H9 (cell line): Measurements from ENCODE around the gene DPH2. TPM values are rescaled to one million over a fixed set of nuclear protein-coding genes. Genes with fewer than 3 reads are reported as not detected.

Source experiments
- DNase-seq: peaks from one replicate; pipeline ENCODE4 v3.0.0-alpha.2; 2017
- H2AFZ ChIP-seq: one replicate; pipeline ENCODE4 v1.6.1; 2013; ENCODE audit warnings: mild to moderate bottlenecking, low read length, control low read depth, moderate library complexity
- H2AK5ac ChIP-seq: 2 replicates; pipeline ENCODE4 v1.6.1; 2013; ENCODE audit warnings: low read length, control low read depth, mixed read lengths; ENCODE audit not compliant: insufficient read length
- H2BK120ac ChIP-seq: one replicate; pipeline ENCODE4 v1.6.1; 2013; ENCODE audit warnings: low read depth, mild to moderate bottlenecking, low read length, control low read depth, inconsistent platforms; ENCODE audit not compliant: poor library complexity, severe bottlenecking
- H2BK12ac ChIP-seq: 2 replicates; pipeline ENCODE4 v1.6.1; 2013; ENCODE audit warnings: low read length, control low read depth, mixed read lengths, low read depth; ENCODE audit not compliant: insufficient read length
- H2BK15ac ChIP-seq: 2 replicates; pipeline ENCODE4 v1.6.1; 2013; ENCODE audit warnings: low read depth, low read length, control low read depth
- H2BK20ac ChIP-seq: one replicate; pipeline ENCODE4 v1.6.1; 2013; ENCODE audit warnings: low read depth, mild to moderate bottlenecking, low read length, control low read depth, inconsistent platforms; ENCODE audit not compliant: poor library complexity, severe bottlenecking
- H2BK5ac ChIP-seq: 2 replicates; pipeline ENCODE4 v1.6.1; 2013; ENCODE audit warnings: low read length, control low read depth, mixed read lengths; ENCODE audit not compliant: insufficient read length
- H3K14ac ChIP-seq: 2 replicates; pipeline ENCODE4 v1.6.1; 2013; ENCODE audit warnings: low read length, control low read depth; ENCODE audit not compliant: insufficient read depth
- H3K18ac ChIP-seq: 2 replicates; pipeline ENCODE4 v1.6.1; 2013; ENCODE audit warnings: low read depth, mild to moderate bottlenecking, mixed read lengths, low read length, control low read depth; ENCODE audit not compliant: insufficient read length
- H3K23ac ChIP-seq: 2 replicates; pipeline ENCODE4 v1.6.1; 2013; ENCODE audit warnings: low read length, control low read depth, mixed read lengths, low read depth; ENCODE audit not compliant: insufficient read length
- H3K23me2 ChIP-seq: 2 replicates; pipeline ENCODE4 v1.6.1; 2013; ENCODE audit warnings: low read depth, mild to moderate bottlenecking, mixed read lengths, low read length, control low read depth; ENCODE audit not compliant: insufficient read length, poor library complexity, severe bottlenecking
- H3K27ac ChIP-seq: 2 replicates; pipeline ENCODE4 v1.5.1; 2013; ENCODE audit warnings: low read length, control low read depth, mixed read lengths, low read depth; ENCODE audit not compliant: insufficient read length
- H3K27me3 ChIP-seq: 2 replicates; pipeline ENCODE4 v1.6.1; 2013; ENCODE audit warnings: low read length, control low read depth, inconsistent platforms; ENCODE audit not compliant: insufficient read depth
- H3K4ac ChIP-seq: 2 replicates; pipeline ENCODE4 v1.6.1; 2013; ENCODE audit warnings: low read depth, mild to moderate bottlenecking, control low read depth, inconsistent platforms, low read length, moderate library complexity
- H3K4me1 ChIP-seq: 2 replicates; pipeline ENCODE4 v1.6.1; 2013; ENCODE audit warnings: low read length, control low read depth, inconsistent platforms; ENCODE audit not compliant: insufficient read depth
- H3K4me2 ChIP-seq: 2 replicates; pipeline ENCODE4 v1.6.1; 2013; ENCODE audit warnings: low read length, control low read depth, mixed read lengths; ENCODE audit not compliant: insufficient read length, insufficient read depth
- H3K56ac ChIP-seq: 2 replicates; pipeline ENCODE4 v1.6.1; 2013; ENCODE audit warnings: low read depth, mild to moderate bottlenecking, mixed read lengths, low read length, control low read depth; ENCODE audit not compliant: insufficient read length
- H3K79me1 ChIP-seq: 2 replicates; pipeline ENCODE4 v1.6.1; 2013; ENCODE audit warnings: low read depth, mild to moderate bottlenecking, moderate library complexity, low read length, control low read depth, inconsistent platforms; ENCODE audit not compliant: insufficient read depth, poor library complexity, severe bottlenecking
- H3K79me2 ChIP-seq: 2 replicates; pipeline ENCODE4 v1.6.1; 2013; ENCODE audit warnings: low read length, control low read depth, inconsistent platforms; ENCODE audit not compliant: insufficient read depth
- H3K9ac ChIP-seq: 2 replicates; pipeline ENCODE4 v1.6.1; 2013; ENCODE audit warnings: low read length, control low read depth, mixed read lengths; ENCODE audit not compliant: insufficient read length; ENCODE audit errors: extremely low read depth
- H3K9me3 ChIP-seq: one replicate; pipeline ENCODE4 v1.6.1; 2013; ENCODE audit warnings: low read depth, low read length, inconsistent platforms; ENCODE audit not compliant: control insufficient read depth
- H3T11ph ChIP-seq: one replicate; pipeline ENCODE4 v1.6.1; 2013; ENCODE audit warnings: mild to moderate bottlenecking, low read length, control low read depth, inconsistent platforms
- H4K20me1 ChIP-seq: one replicate; pipeline ENCODE4 v1.6.1; 2013; ENCODE audit not compliant: control insufficient read depth, insufficient read length, insufficient read depth
- H4K5ac ChIP-seq: 2 replicates; pipeline ENCODE4 v1.6.1; 2013; ENCODE audit warnings: low read depth, mild to moderate bottlenecking, mixed read lengths, low read length, control low read depth; ENCODE audit not compliant: insufficient read length
- H4K8ac ChIP-seq: replicated peaks from 2 replicates; pipeline ENCODE4 v1.6.1; 2013; ENCODE audit warnings: low read length, control low read depth, mixed read lengths, low read depth; ENCODE audit not compliant: insufficient read length
- H4K91ac ChIP-seq: 2 replicates; pipeline ENCODE4 v1.6.1; 2013; ENCODE audit warnings: low read depth, mild to moderate bottlenecking, moderate library complexity, mixed read lengths, low read length, control low read depth; ENCODE audit not compliant: insufficient read length
- H3K27ac Mint-ChIP-seq, 3 experiments: 2 replicates in 2 of 3; 3 replicates in 1 of 3; pipeline ENCODE4 v1.8.0; 2020 to 2021; ENCODE audit warnings: mixed read lengths in 3 of 3, mild to moderate bottlenecking in 1 of 3, moderate library complexity in 1 of 3
- H3K27me3 Mint-ChIP-seq: 2 replicates; pipeline ENCODE4 v1.8.0; 2021; ENCODE audit warnings: low read depth, mild to moderate bottlenecking, moderate library complexity, mixed read lengths
- H3K36me3 Mint-ChIP-seq, 3 experiments: 2 replicates in 2 of 3; 3 replicates in 1 of 3; pipeline ENCODE4 v1.8.0; 2020 to 2021; ENCODE audit warnings: low read depth in 3 of 3, mixed read lengths in 3 of 3; ENCODE audit not compliant: insufficient read depth in 1 of 3
- H3K4me1 Mint-ChIP-seq, 2 experiments: 2 replicates each; pipeline ENCODE4 v1.8.0; 2020; ENCODE audit warnings: mixed read lengths in 2 of 2
- H3K4me3 Mint-ChIP-seq, 2 experiments: 2 replicates in 1 of 2; 3 replicates in 1 of 2; pipeline ENCODE4 v1.8.0; 2020 to 2021; ENCODE audit warnings: mild to moderate bottlenecking in 2 of 2, mixed read lengths in 2 of 2, moderate library complexity in 1 of 2
- H3K9me3 Mint-ChIP-seq, 2 experiments: 2 replicates in 1 of 2; 3 replicates in 1 of 2; pipeline ENCODE4 v1.8.0; 2020; ENCODE audit warnings: mild to moderate bottlenecking in 2 of 2, mixed read lengths in 2 of 2, moderate library complexity in 1 of 2
- WGBS: extraction: QIAGEN DNeasy Blood & Tissue Kit; methylation state at CpG from one replicate; pipeline ENCODE4 v1.1.7; 2013; ENCODE audit warnings: missing lambda C conversion rate, low lambda C conversion rate, mixed read lengths; ENCODE audit not compliant: insufficient read length; ENCODE audit errors: extremely low coverage; 5-methylcytosine and 5-hydroxymethylcytosine counted together
- total RNA-seq: library from RNA; stranded (reverse); gene quantifications from 2 replicates; pipeline ENCODE4 v1.2.1, GENCODE V29; 2021
- TF ChIP-seq, protein P1 (sequence below): fragments of 200-600 bp; sonication (generic); conservative IDR thresholded peaks from 3 replicates; pipeline ENCODE4 v1.8.0; 2021; ENCODE audit warnings: antibody characterized with exemption, mild to moderate bottlenecking

Gene DPH2
- total RNA-seq, 1 experiment from 2014 or later, result 74.4 TPM

DNA sequence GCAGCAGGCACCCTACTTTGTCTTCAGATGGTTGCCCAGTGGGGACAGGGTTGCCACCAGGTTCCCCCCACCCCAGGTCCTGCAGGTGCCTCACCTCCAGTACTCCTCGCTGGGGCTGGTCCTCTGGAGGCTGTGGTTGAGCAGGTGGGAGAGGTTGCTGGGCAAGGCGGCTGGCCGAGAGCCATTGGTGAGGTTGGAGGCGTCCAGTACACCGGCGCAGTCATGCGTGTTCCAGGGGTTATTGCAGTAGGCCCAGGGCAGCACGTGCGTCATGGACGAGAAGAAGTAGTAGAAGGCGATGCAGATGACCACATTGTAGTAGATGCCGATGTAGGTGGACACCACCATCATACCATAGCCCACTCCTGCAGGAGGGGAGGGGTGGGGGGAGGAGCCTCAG lies 38.4 kb downstream of the DPH2 start:
- H3K14ac ChIP-seq, result no peak overlapping the region
- WGBS, result no CpG with 5 or more reads among the region's 12 CpGs
- H2AFZ ChIP-seq, result no peak overlapping the region
- H3K9me3 Mint-ChIP-seq, result no peaks in the 10 kb centered on the region
- H3K23me2 ChIP-seq, result no peaks in the 10 kb centered on the region
- no peak overlapping the region for H3K4me2 ChIP-seq
- no peaks in the 10 kb centered on the region for H3K79me2 ChIP-seq
- no peaks in the 10 kb centered on the region; the same call in 1 of the 2 replicates for H3K27me3 Mint-ChIP-seq
- no peak overlapping the region; a peak in 2 of 7 replicates for H3K27ac Mint-ChIP-seq
- no peak overlapping the region for H3K23ac ChIP-seq
- no peak overlapping the region for H3K56ac ChIP-seq
- no peak overlapping the region for H3K4ac ChIP-seq
- H3K36me3 Mint-ChIP-seq, result peaks cover 11 to 36% (median 28%) of the 10 kb centered on the region in 3 experiments
- TF ChIP-seq, protein P1, sequence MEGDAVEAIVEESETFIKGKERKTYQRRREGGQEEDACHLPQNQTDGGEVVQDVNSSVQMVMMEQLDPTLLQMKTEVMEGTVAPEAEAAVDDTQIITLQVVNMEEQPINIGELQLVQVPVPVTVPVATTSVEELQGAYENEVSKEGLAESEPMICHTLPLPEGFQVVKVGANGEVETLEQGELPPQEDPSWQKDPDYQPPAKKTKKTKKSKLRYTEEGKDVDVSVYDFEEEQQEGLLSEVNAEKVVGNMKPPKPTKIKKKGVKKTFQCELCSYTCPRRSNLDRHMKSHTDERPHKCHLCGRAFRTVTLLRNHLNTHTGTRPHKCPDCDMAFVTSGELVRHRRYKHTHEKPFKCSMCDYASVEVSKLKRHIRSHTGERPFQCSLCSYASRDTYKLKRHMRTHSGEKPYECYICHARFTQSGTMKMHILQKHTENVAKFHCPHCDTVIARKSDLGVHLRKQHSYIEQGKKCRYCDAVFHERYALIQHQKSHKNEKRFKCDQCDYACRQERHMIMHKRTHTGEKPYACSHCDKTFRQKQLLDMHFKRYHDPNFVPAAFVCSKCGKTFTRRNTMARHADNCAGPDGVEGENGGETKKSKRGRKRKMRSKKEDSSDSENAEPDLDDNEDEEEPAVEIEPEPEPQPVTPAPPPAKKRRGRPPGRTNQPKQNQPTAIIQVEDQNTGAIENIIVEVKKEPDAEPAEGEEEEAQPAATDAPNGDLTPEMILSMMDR, result no peak
- no peak overlapping the region for H3T11ph ChIP-seq
- no peak overlapping the region for H3K18ac ChIP-seq
- H3K27ac ChIP-seq, result no peak overlapping the region
- H3K4me1 Mint-ChIP-seq, result peaks cover 8 to 11% of the 10 kb centered on the region in 2 experiments
- no peaks in the 10 kb centered on the region for H3K27me3 ChIP-seq
- peak overlapping the region in 1 of 2 experiments; percentile 38; a peak in 2 of 5 replicates for H3K4me3 Mint-ChIP-seq
- no peak overlapping the region for H3K9ac ChIP-seq
- H3K4me1 ChIP-seq, result peaks cover 3% of the 10 kb centered on the region; the same call in 1 of the 2 replicates
- no peak overlapping the region for H4K8ac ChIP-seq
- no peak overlapping the region for H2BK120ac ChIP-seq
- no peak overlapping the region for H4K91ac ChIP-seq
- H2BK12ac ChIP-seq, result no peak overlapping the region
- no peak overlapping the region for H4K5ac ChIP-seq
- H3K79me1 ChIP-seq, result no peaks in the 10 kb centered on the region
- no peak overlapping the region for H2BK15ac ChIP-seq
- H2BK20ac ChIP-seq, result no peak overlapping the region
- no peak for DNase-seq
- H4K20me1 ChIP-seq, result no peaks in the 10 kb centered on the region
- H2BK5ac ChIP-seq, result no peak overlapping the region
- no peaks in the 10 kb centered on the region for H3K9me3 ChIP-seq
- H2AK5ac ChIP-seq, result no peak overlapping the region
